Fibroblast of lung (primary cell): ENCODE results near the gene TFDP2.

Experiments used
- CTCF ChIP-seq, 2 donors: IDR thresholded peaks in 1 of 2; conservative IDR thresholded peaks in 1 of 2; 1 replicate in 1 of 2; 2 replicates in 1 of 2; pipeline ENCODE4 v1.5.1; 2011 to 2012; ENCODE audit warnings: low read length in 2 of 2, control low read depth in 1 of 2, inconsistent platforms in 1 of 2, low read depth in 1 of 2, mild to moderate bottlenecking in 1 of 2
- EZH2 ChIP-seq: IDR thresholded peaks from 2 replicates; pipeline ENCODE4 v1.5.1; 2012; ENCODE audit warnings: low read length, control low read depth, mild to moderate bottlenecking; ENCODE audit errors: missing control alignments

DNA sequence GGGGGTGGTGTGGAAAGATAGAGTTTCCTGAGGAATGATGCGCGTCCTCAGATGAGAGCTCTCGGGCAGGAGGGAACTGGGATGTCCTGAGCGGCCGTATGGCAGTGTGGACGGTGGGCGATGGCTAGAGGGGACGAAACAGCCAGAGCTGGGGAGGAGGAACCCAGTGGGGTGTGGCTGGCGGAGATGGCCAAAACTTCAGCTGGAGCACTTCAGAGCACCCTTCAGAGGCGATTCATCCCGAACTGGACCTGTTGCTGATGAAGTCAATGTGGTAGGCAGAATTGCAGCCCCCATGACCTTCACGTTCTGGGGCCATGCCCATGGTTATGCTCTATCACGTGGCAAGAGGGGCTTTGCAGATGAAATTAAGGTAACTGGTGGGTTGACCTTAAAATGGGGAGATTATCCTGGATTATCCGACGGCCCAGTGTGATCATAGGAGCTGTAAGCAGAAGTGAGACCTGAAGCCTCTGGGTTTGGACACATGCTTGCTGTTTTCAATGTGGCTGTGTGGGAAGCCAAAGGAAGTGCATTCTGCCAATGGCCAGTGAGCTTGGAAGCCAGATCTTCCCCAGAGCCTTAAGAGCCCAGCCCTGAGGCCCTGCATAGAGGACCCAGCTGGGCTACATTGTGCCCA lies 220.6 kb downstream of the TFDP2 start:
- no peak for TF ChIP-seq CTCF (conservative IDR thresholded peaks at IDR 0.05 in 1 of 2, IDR thresholded peaks at IDR 0.05 in 1 of 2; ENCODE audit: low read depth in 1 of 2, low read length in 2 of 2)
- no peak for TF ChIP-seq EZH2
